RWPE1 (cell line): ENCODE results near the gene UGT1A10.

Source experiments
- CTCF ChIA-PET: fragments of 350-600 bp; sonication (Branson Sonifier 250); formaldehyde crosslinking; extraction: SDS; loops from one replicate; lab custom pipeline; 2021; lab: Yijun Ruan, JAX
- POLR2A ChIA-PET: fragments of 400-600 bp; formaldehyde crosslinking; extraction: SDS; loops from one replicate; lab custom pipeline; 2020; ENCODE audit warnings: antibody characterized with exemption; ENCODE audit not compliant: low non-redundant PET; lab: Yijun Ruan, JAX
- DNase-seq: peaks from one replicate; pipeline ENCODE4 v3.0.0; 2012; ENCODE audit warnings: low spot score
- H3K27ac ChIP-seq: fragments of 450-650 bp; 2 replicates; pipeline ENCODE4 v1.5.1; 2017
- CTCF ChIP-seq: fragments of 450-650 bp; conservative IDR thresholded peaks from 2 replicates; pipeline ENCODE4 v1.5.1; 2017; ENCODE audit warnings: low read depth, mild to moderate bottlenecking

Gene UGT1A10

DNA sequence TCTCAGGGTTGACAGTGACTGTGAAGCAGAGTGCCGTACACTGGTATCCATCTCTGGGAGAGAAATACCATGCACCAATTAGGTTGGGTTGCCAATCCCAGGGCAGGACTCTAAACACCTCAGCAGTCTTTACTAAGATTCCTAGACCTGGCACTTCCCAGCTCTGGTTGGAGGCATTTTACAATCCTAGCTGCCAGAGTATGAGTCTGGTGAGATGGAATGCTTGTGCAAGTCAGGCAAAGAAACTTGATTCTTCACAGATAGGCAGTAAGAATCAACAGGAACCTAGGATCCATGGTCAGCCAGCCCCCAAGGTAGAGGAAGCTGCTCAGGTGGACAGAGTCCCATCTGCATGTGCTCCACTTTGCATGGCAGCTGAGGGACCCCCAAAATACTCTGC lies 70.5 kb downstream of the UGT1A10 start:
- DNase-seq, result no peak
- peak overlapping the region; percentile 83 for H3K27ac ChIP-seq
- CTCF ChIA-PET, result interaction anchor here (1.0 kb wide), 1 partner anchor 9 kb away, joined by 3 read pairs; no protein-coding TSS in a partner anchor
- TF ChIP-seq CTCF, result no peak
- POLR2A ChIA-PET, result interaction anchor here (0.6 to 1.3 kb wide), 2 partner anchors 16 to 143 kb away, joined by 3 to 6 read pairs; no protein-coding TSS in a partner anchor

- TF ChIP-seq CTCF, result no peak
- H3K27ac ChIP-seq, result peak overlapping the region; percentile 43; the same call in 1 of the 2 replicates
- POLR2A ChIA-PET, result no interaction called here
- DNase-seq, result no peak
- CTCF ChIA-PET, result no interaction called here
Observed at GRCh38 chr2:233707940-233708644, 71.8 kb downstream of the UGT1A10 start.

- no peak for TF ChIP-seq CTCF
- H3K27ac ChIP-seq, result no peak overlapping the region
- no peak for DNase-seq
- ChIA-PET CTCF (no interaction called here), POLR2A (no interaction called here)
Observed at GRCh38 chr2:233708942-233709341, 72.7 kb downstream of the UGT1A10 start.

- 0 out of 2 replicates have a peak overlapping the region, but pooled peaks have one; percentile 22 for H3K27ac ChIP-seq
- CTCF ChIA-PET, result interaction anchor here (0.6 to 1.1 kb wide), 11 partner anchors 15 to 1934 kb away, joined by 3 to 4 read pairs (median 3); no protein-coding TSS in a partner anchor
- TF ChIP-seq CTCF, result peak; percentile 88
- POLR2A ChIA-PET, result no interaction called here
- peak; percentile 73 for DNase-seq
Observed at GRCh38 chr2:233711312-233712008, 75.2 kb downstream of the UGT1A10 start.

DNA sequence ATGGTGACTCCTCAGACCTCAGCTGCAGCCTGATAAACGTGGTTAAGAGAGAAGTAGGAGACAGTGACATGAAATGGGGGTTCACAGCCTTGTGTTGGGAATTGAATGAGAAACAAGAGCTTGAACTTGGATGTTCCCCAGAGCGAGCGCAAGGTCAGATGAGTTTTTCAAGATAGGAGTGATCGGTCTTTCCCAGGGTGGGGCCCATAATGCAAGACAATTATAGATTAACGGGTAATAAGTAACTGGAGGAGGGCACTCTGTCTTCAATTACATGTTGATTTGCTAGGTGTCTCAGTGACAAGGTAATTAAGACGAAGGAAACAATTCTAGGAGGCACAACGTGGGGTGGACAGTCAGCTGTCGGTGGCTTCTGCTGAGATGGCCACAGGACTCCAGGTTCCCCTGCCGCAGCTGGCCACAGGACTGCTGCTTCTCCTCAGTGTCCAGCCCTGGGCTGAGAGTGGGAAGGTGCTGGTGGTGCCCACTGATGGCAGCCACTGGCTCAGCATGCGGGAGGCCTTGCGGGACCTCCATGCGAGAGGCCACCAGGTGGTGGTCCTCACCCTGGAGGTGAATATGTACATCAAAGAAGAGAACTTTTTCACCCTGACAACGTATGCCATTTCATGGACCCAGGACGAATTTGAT lies 76.5 kb downstream of the UGT1A10 start, which contains the start of gene UGT1A5:
Gene UGT1A5 (plus strand): TSS at position 297 of the 651 bp plus-strand sequence. CDS start 85 bp downstream, at position 382.
- POLR2A ChIA-PET, result no interaction called here
- no peak for TF ChIP-seq CTCF
- H3K27ac ChIP-seq, result no peak within 1 kb of the TSS

DNA sequence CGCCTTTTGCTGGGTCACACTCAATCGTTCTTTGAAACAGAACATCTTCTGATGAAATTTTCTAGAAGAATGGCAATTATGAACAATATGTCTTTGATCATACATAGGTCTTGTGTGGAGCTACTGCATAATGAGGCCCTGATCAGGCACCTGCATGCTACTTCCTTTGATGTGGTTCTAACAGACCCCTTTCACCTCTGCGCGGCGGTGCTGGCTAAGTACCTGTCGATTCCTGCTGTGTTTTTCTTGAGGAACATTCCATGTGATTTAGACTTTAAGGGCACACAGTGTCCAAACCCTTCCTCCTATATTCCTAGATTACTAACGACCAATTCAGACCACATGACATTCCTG lies 77.0 kb downstream of the UGT1A10 start:
- CTCF ChIA-PET, result interaction anchor here (0.5 kb wide), 1 partner anchor 264 kb away, joined by 3 read pairs; no protein-coding TSS in a partner anchor
- TF ChIP-seq CTCF, result no peak
- POLR2A ChIA-PET, result no interaction called here
- no peak for DNase-seq
- H3K27ac ChIP-seq, result no peak overlapping the region

More for the DNA sequence above, 76.5 kb downstream of the UGT1A10 start, which contains the start of gene UGT1A5:
- CTCF ChIA-PET, result interaction anchor here (0.5 kb wide), 1 partner anchor 263 kb away, joined by 3 read pairs; no protein-coding TSS in a partner anchor
- DNase-seq, result no peak
